ENCODE measurements around the gene LOXL3. TPM values are rescaled to one million over a fixed set of nuclear protein-coding genes. Genes with fewer than 3 reads are reported as not detected.

The LOXL3 gene
- total and polyA plus RNA-seq, 4 donors, result 2.9 to 11.1 (median 6.6) TPM

DNA sequence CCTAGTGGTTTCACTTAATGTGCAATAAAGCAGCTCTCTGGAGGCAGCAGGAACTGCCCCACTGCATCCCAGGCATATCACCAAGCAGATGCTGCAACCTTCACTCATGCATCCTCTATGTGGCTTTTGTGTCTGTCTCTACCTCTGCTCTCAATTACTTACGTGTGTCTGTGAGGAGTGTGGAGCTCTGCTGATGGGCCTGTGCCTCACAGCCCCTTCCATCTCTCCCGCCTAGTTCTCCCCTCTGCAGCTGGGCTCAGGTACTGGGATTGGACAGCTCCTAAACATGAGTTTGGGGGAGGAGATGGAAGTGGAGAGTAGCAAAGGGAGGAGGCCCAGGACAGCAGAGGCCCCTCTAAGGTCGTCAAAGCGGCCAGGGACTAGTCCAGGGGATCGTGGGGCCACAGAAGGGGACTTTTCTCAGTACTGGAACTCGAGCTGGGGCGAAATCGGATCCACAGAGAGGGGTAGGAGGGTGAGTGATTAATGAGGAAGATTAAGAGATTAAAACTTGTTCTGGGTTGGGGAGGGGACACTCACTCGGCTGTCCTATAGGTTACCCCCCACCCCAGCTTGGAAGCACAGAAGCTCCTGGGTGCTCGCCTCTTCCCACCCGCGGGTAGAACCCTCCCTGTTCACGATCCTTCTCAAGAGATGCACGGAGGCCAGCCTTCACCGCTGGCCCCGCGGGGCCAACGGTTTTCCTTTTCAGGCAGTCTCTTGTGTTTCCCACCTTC, 52.2 kb downstream of the LOXL3 start:
- ATAC-seq (ENCODE audit: insufficient read depth, low FRiP score) (no peak), DNase-seq (no peak)
- Histone ChIP-seq H3K9ac (ENCODE audit: insufficient read depth in 1 of 2, low read length in 2 of 2) (no peak overlapping the region), H3K4me3 (no peak overlapping the region), H3K36me3 (ENCODE audit: control insufficient read depth in 4 of 4, insufficient read depth in 4 of 4, low read length in 4 of 4) (peaks cover 0 to 14% (median 7%) of the 10 kb centered on the region in 4 donors), H3K27ac (ENCODE audit: low read depth in 1 of 2, low read length in 1 of 2) (no peak overlapping the region), H3K9me3 (ENCODE audit: control insufficient read depth in 4 of 4, insufficient read depth in 3 of 4, low read length in 3 of 4) (peaks cover 0 to 2% (median 0%) of the 10 kb centered on the region in 4 donors), H3K27me3 (ENCODE audit: control insufficient read depth in 3 of 3, insufficient read depth in 3 of 3, low read length in 2 of 3) (peaks cover 0 to 84% (median 78%) of the 10 kb centered on the region in 3 donors), H3K4me1 (ENCODE audit: control insufficient read depth in 5 of 5, insufficient read depth in 5 of 5, low read length in 5 of 5) (peaks cover 1 to 39% (median 14%) of the 10 kb centered on the region in 5 donors)
- TF ChIP-seq, protein P1, sequence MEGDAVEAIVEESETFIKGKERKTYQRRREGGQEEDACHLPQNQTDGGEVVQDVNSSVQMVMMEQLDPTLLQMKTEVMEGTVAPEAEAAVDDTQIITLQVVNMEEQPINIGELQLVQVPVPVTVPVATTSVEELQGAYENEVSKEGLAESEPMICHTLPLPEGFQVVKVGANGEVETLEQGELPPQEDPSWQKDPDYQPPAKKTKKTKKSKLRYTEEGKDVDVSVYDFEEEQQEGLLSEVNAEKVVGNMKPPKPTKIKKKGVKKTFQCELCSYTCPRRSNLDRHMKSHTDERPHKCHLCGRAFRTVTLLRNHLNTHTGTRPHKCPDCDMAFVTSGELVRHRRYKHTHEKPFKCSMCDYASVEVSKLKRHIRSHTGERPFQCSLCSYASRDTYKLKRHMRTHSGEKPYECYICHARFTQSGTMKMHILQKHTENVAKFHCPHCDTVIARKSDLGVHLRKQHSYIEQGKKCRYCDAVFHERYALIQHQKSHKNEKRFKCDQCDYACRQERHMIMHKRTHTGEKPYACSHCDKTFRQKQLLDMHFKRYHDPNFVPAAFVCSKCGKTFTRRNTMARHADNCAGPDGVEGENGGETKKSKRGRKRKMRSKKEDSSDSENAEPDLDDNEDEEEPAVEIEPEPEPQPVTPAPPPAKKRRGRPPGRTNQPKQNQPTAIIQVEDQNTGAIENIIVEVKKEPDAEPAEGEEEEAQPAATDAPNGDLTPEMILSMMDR (IDR thresholded peaks at IDR 0.05; ENCODE audit: control extremely low read depth, extremely low read depth), result no peak
- WGBS, 2 donors, result 76 to 83% methylated on average over 18 of the region's 18 CpGs

DNA sequence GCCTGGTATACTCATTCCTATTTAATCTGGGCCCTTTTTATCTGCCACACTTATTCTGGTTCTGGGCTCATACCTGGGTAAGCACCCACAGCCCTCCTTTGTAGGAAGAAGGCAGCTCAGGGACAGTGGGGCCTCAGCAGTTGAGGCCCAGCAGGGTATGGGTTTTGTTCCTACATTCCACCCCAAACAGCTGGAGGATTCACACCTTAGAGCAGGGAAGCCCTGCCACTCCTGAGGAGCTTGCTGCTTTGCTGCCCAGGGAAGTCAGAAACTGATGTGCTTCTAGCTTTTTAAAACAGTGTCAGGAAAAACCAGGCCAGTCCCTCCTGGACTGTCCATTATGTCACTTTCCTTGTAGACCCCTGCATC, 53.2 kb downstream of the LOXL3 start:
- H3K9me3 ChIP-seq (ENCODE audit: control insufficient read depth in 4 of 4, insufficient read depth in 3 of 4, low read length in 3 of 4), result peaks cover 0 to 2% (median 0%) of the 10 kb centered on the region in 4 donors
- no peak overlapping the region for H3K27ac ChIP-seq (ENCODE audit: low read depth in 1 of 2, low read length in 1 of 2)
- H3K4me1 ChIP-seq (ENCODE audit: control insufficient read depth in 5 of 5, insufficient read depth in 5 of 5, low read length in 5 of 5), result peaks cover 0 to 35% (median 14%) of the 10 kb centered on the region in 5 donors
- peaks cover 0 to 90% (median 74%) of the 10 kb centered on the region in 3 donors for H3K27me3 ChIP-seq (ENCODE audit: control insufficient read depth in 3 of 3, insufficient read depth in 3 of 3, low read length in 2 of 3)
- H3K9ac ChIP-seq (ENCODE audit: insufficient read depth in 1 of 2, low read length in 2 of 2), result no peak overlapping the region
- TF ChIP-seq, protein P1 (IDR thresholded peaks at IDR 0.05; ENCODE audit: control extremely low read depth, extremely low read depth), result no peak
- DNase-seq, result no peak
- no peak for ATAC-seq (ENCODE audit: insufficient read depth, low FRiP score)
- H3K4me3 ChIP-seq, result no peak overlapping the region
- peaks cover 0 to 8% (median 4%) of the 10 kb centered on the region in 4 donors for H3K36me3 ChIP-seq (ENCODE audit: control insufficient read depth in 4 of 4, insufficient read depth in 4 of 4, low read length in 4 of 4)

DNA sequence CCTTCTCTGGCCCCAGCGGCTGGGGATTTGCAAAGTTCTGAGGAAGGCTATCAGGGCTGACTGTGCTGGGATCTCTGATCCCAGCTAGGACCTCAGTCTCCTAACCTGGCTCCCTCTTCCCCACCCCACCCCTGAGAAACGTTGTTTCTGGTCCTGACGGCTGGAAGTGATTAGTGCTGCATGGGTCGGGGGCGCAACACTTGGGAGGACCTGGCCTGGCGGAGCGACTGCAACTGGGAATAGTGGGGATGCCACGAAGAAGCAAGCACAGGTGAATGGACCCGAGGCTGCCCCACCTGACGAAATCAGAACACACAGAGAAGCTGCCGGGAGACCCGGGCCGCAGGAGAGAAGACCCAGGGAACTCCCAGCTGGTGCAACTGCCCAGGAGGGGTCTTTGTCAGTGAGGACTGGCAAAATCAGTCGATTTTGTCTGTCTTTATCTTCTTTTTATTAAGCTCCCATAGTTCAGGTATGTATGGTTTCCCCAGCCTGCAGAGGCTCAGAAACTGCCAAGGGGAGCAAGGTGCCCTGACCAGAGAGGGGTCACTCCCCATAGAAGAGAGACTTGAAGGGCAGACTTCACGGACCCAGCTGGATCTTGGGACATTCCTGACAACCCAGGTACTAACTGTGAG, 53.7 kb downstream of the LOXL3 start:
- ATAC-seq (ENCODE audit: insufficient read depth, low FRiP score) (no peak), DNase-seq (no peak)
- WGBS, 2 donors, result 45 to 62% methylated on average over 15 of the region's 15 CpGs
- H3K9ac ChIP-seq (ENCODE audit: insufficient read depth in 1 of 2, low read length in 2 of 2), result no peak overlapping the region
- peaks cover 0 to 35% (median 14%) of the 10 kb centered on the region in 5 donors for H3K4me1 ChIP-seq (ENCODE audit: control insufficient read depth in 5 of 5, insufficient read depth in 5 of 5, low read length in 5 of 5)
- no peak overlapping the region for H3K27ac ChIP-seq (ENCODE audit: low read depth in 1 of 2, low read length in 1 of 2)
- peaks cover 0 to 3% (median 0%) of the 10 kb centered on the region in 4 donors for H3K36me3 ChIP-seq (ENCODE audit: control insufficient read depth in 4 of 4, insufficient read depth in 4 of 4, low read length in 4 of 4)
- peaks cover 0 to 86% (median 69%) of the 10 kb centered on the region in 3 donors for H3K27me3 ChIP-seq (ENCODE audit: control insufficient read depth in 3 of 3, insufficient read depth in 3 of 3, low read length in 2 of 3)
- H3K9me3 ChIP-seq (ENCODE audit: control insufficient read depth in 4 of 4, insufficient read depth in 3 of 4, low read length in 3 of 4), result peaks cover 0 to 2% (median 0%) of the 10 kb centered on the region in 4 donors
- TF ChIP-seq, protein P1 (IDR thresholded peaks at IDR 0.05; ENCODE audit: control extremely low read depth, extremely low read depth), result no peak
- no peak overlapping the region for H3K4me3 ChIP-seq
